Adrenal gland (tissue), 5 donors: ENCODE results near the gene OLFML3.

Source experiments
- POLR2A ChIP-seq, 2 donors: fragments of 450-650 bp; IDR thresholded peaks; one replicate each; pipeline ENCODE4 v1.6.1; 2017; ENCODE audit warnings: antibody characterized with exemption in 2 of 2, mild to moderate bottlenecking in 2 of 2, moderate library complexity in 1 of 2
- TF ChIP-seq, protein P1 (sequence below), 6 experiments: fragments of 450-650 bp in 4 of 6; fragments of 200-600 bp in 2 of 6; sonication (generic) in 1 of 6; IDR thresholded peaks; 1 replicate in 5 of 6; 2 replicates in 1 of 6; pipeline versions ENCODE4 v1.5.1 to v1.8.0; 2016 to 2021; ENCODE audit warnings: antibody characterized with exemption in 6 of 6, mild to moderate bottlenecking in 2 of 6, moderate library complexity in 1 of 6
- donor health status: DM: no; HTN: no; CAD: no.

DNA sequence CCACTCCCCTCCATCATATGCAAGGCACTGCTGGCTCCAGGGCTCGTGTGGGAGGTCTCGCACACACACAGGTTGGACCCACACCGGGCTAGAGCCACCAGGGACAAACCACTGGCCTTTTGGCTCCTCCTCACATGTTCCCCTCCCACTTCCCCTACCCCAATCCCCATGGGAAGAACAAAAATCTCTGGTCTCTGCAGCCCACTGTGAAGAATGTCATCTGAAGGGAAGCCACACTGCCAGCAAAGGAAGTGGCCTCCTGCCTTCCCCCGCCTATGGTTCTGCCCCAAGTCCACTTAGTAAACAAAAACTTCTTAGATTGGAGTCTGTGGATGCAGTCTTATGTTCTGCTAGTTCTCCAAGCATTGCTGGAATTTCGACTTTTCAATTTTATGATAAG is 24.2 kb downstream of the OLFML3 start:
- TF ChIP-seq, protein P1, sequence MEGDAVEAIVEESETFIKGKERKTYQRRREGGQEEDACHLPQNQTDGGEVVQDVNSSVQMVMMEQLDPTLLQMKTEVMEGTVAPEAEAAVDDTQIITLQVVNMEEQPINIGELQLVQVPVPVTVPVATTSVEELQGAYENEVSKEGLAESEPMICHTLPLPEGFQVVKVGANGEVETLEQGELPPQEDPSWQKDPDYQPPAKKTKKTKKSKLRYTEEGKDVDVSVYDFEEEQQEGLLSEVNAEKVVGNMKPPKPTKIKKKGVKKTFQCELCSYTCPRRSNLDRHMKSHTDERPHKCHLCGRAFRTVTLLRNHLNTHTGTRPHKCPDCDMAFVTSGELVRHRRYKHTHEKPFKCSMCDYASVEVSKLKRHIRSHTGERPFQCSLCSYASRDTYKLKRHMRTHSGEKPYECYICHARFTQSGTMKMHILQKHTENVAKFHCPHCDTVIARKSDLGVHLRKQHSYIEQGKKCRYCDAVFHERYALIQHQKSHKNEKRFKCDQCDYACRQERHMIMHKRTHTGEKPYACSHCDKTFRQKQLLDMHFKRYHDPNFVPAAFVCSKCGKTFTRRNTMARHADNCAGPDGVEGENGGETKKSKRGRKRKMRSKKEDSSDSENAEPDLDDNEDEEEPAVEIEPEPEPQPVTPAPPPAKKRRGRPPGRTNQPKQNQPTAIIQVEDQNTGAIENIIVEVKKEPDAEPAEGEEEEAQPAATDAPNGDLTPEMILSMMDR (IDR thresholded peaks at IDR 0.05): no peak
- no peak for TF ChIP-seq POLR2A (IDR thresholded peaks at IDR 0.05)
